ENCODE measurements around the gene DCAF15. TPM values are rescaled to one million over a fixed set of nuclear protein-coding genes. Genes with fewer than 3 reads are reported as not detected.

Gene DCAF15
- total and polyA plus RNA-seq, 7 donors: 9.2 to 25.3 (median 16.6) TPM

DNA sequence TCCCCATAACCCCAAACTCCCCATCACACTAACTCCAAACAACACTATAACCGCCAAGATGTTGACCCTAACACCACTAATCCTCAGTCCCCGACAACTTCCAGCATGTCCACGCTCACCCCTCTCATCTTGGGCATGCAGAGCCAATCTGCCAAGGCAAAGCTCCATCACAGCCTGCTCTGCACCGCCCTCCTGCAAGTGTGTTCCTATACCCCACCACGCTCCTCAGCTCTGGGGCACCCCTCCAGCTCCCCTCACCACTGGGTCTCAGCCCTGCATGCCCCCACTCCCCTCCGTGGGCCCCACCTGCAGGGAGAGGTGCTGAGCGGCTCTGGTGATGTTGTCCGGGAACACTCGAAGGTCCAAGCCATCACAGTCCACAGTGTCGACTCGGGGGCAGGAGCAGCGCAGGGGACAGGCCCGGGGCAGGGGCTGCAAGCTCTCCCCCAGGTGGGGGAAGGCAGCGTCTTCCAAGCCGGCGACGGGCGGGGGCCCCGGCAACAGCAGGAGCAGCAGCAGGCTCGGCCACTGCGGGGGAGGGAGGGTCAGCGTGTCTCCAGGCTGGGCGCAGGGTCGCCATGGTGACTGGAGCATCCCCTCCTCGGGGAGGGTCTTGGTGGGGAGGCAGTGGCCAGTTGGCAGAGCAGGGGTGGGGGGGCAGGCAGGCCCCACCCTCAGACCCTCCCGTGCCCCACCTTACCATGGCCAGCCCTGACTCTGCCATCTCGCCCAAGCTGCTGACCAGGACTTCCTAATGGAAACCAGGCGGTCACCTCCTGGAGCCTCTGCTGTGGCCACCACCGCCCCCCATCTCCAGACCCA, 14.6 kb upstream of the DCAF15 start:
- peak in 1 of 4 donors; percentile 12 for ATAC-seq
- WGBS, 3 donors: 8 to 13% (median 10%) methylated on average over 27 to 29 of the region's 29 CpGs
- H3K27me3 ChIP-seq (ENCODE audit: insufficient read depth in 3 of 3, low read length in 2 of 3): peaks cover 0 to 5% (median 3%) of the 10 kb centered on the region in 3 donors
- H3K4me1 ChIP-seq: no peaks in the 10 kb centered on the region
- DNase-seq: peak in 1 of 2 donors; percentile 14
- H3K9me3 ChIP-seq: no peaks in the 10 kb centered on the region
- intact Hi-C loops (cut with DNase I): no loop called here
- TF ChIP-seq, protein P1, sequence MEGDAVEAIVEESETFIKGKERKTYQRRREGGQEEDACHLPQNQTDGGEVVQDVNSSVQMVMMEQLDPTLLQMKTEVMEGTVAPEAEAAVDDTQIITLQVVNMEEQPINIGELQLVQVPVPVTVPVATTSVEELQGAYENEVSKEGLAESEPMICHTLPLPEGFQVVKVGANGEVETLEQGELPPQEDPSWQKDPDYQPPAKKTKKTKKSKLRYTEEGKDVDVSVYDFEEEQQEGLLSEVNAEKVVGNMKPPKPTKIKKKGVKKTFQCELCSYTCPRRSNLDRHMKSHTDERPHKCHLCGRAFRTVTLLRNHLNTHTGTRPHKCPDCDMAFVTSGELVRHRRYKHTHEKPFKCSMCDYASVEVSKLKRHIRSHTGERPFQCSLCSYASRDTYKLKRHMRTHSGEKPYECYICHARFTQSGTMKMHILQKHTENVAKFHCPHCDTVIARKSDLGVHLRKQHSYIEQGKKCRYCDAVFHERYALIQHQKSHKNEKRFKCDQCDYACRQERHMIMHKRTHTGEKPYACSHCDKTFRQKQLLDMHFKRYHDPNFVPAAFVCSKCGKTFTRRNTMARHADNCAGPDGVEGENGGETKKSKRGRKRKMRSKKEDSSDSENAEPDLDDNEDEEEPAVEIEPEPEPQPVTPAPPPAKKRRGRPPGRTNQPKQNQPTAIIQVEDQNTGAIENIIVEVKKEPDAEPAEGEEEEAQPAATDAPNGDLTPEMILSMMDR (IDR thresholded peaks at IDR 0.05): no peak
- no peaks in the 10 kb centered on the region for H3K36me3 ChIP-seq (ENCODE audit: insufficient read depth in 1 of 2, low read depth in 1 of 2)
- no peak overlapping the region for H3K4me3 ChIP-seq
- no peak overlapping the region for H3K27ac ChIP-seq

DNA sequence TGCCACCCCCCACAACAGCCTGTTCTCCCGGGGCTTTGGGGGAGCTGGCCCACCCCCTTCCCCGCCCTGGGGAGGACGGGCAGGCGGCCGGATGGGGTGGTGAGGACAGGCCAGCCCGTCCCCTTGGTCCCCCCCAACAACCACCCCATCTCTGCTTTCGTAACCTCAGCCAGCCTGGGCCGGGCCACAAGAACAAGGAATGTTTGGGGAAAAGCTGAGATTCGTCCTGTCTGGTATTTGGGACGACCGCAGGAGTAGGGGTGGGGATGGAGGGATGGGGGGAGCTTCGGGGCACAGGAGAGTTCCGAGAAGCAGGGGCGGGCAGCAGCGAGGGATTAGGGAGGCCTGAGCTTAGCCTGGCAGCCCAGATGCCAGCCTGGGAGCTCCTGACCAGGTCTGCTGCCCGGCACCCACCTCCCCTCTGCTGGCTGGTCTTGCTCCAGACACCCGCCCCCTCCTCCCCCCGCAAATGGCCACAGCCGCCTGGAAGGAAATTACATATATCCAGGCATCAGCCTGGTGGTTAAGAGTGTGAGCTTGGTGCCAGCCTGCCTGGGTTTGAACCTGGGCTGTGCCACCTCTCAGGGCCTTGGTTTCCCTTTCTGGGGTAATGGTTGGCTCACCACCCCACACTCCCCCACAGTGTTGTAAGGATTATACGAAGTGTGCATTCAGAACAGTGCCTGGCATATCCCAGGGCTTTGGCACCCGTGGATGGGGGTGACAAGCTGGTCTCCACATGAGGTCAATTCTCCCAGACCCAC, 13.8 kb upstream of the DCAF15 start, which contains the start of gene PODNL1:
Gene PODNL1, minus strand, starts transcription at position 117 of the 764 bp plus-strand sequence. CDS start 236 bp downstream, outside the sequence.
- Histone ChIP-seq H3K36me3 (ENCODE audit: insufficient read depth in 1 of 2, low read depth in 1 of 2) (no peaks in the 10 kb centered on the region), H3K4me3 (no peak within 1 kb of the TSS), H3K27me3 (ENCODE audit: insufficient read depth in 3 of 3, low read length in 2 of 3) (peaks cover 0 to 5% (median 3%) of the 10 kb centered on the region in 3 donors), H3K9me3 (no peaks in the 10 kb centered on the region), H3K27ac (no peak within 1 kb of the TSS), H3K4me1 (no peaks in the 10 kb centered on the region)
- intact Hi-C loops (cut with DNase I): no loop called here
- 25 to 27% (median 26%) methylated on average over 20 to 21 of the region's 21 CpGs for WGBS, 3 donors
- DNase-seq (no peak), ATAC-seq (peak in 2 of 4 donors; percentile 24 to 27)
- TF ChIP-seq, protein P1 (IDR thresholded peaks at IDR 0.05): no peak

DNA sequence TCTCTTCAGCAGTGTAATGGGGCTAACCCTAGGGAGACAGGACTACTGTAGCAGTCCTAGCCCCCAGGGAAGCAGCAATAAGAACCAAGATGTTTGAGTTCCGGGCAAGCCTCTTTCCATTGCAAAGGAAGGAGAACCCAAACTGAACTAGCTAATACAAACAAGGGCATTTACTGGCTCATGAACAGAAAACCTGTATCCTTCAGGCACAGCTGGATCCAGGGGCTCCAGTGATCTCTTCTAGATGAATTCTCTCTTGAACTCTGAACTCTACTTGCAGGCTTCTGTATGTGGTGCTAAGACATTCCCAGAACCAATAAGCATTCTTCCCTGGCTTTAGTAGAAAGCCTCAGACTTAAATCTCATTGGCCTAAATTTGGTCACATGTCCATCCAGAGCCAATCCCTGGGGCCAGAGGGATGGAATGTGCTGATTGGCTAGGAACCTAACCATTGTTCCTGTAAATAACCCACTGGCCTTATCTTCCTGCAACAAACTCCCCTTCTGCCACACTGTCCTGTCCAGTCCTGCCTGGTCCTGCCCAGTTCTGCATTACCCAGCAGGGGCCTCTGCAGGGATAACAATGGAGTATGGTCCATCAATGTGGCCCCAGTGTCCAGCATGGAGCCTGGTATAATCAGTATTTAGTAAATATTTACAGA, 10.2 kb upstream of the DCAF15 start:
- H3K27ac ChIP-seq: no peak overlapping the region

DNA sequence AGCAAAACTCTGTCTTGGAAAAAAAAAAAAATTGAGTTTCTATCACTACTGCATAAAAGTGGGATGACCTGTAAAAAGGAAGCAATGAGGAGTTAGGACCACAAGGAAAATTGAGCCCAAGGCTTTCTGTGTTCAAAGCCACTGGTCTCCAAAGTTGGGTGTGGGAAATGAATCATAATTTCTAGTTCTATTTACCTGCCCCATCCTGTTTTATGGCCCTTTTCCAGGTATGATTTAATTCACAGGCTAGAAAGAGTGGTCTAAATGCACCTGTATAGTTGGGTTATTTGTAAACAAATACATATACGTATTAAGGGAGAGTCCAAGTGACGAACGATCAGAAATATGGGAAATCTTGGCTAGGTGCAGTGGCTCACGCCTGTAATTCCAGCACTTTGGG, 5.9 kb upstream of the DCAF15 start:
- TF ChIP-seq, protein P1 (IDR thresholded peaks at IDR 0.05): no peak
- no peak overlapping the region for H3K4me3 ChIP-seq
- H3K9me3 ChIP-seq: no peaks in the 10 kb centered on the region
- WGBS, 3 donors: 93 to 96% (median 95%) methylated on average over 4 of the region's 4 CpGs
- no peak overlapping the region for H3K27ac ChIP-seq
- ATAC-seq: no peak
- DNase-seq: no peak
- no peaks in the 10 kb centered on the region for H3K27me3 ChIP-seq (ENCODE audit: insufficient read depth in 3 of 3, low read length in 2 of 3)
- intact Hi-C loops (cut with DNase I): no loop called here
- no peaks in the 10 kb centered on the region for H3K36me3 ChIP-seq (ENCODE audit: insufficient read depth in 1 of 2, low read depth in 1 of 2)
- no peaks in the 10 kb centered on the region for H3K4me1 ChIP-seq

More for the DNA sequence above, 10.2 kb upstream of the DCAF15 start:
- no peak for DNase-seq
- Histone ChIP-seq H3K4me3 (no peak overlapping the region), H3K4me1 (no peaks in the 10 kb centered on the region), H3K27me3 (ENCODE audit: insufficient read depth in 3 of 3, low read length in 2 of 3) (peaks cover 0 to 3% (median 2%) of the 10 kb centered on the region in 3 donors), H3K36me3 (ENCODE audit: insufficient read depth in 1 of 2, low read depth in 1 of 2) (no peaks in the 10 kb centered on the region), H3K9me3 (no peaks in the 10 kb centered on the region)
- 88 to 95% (median 94%) methylated on average over 1 of the region's 1 CpG for WGBS, 3 donors
- intact Hi-C loops (cut with DNase I): no loop called here
- no peak for ATAC-seq
- TF ChIP-seq, protein P1 (IDR thresholded peaks at IDR 0.05): no peak

Data from psoas muscle (tissue), 8 donors.